NCI-H2227 (cell line): Measurements from ENCODE around the gene TKFC.
A peak's percentile ranks its signal among the peaks of the same experiment; 100 is the strongest.
"Not testable (repeated sequence)": the region's sequence is repeated elsewhere in the genome, so short reads cannot be mapped to it uniquely, and the experiment has no call there.

Experiments used
- DNase-seq: peaks from one replicate; lab custom pipeline; 2025; ENCODE audit not compliant: unreplicated experiment; lab: John Stamatoyannopoulos, UW

Gene TKFC

DNA sequence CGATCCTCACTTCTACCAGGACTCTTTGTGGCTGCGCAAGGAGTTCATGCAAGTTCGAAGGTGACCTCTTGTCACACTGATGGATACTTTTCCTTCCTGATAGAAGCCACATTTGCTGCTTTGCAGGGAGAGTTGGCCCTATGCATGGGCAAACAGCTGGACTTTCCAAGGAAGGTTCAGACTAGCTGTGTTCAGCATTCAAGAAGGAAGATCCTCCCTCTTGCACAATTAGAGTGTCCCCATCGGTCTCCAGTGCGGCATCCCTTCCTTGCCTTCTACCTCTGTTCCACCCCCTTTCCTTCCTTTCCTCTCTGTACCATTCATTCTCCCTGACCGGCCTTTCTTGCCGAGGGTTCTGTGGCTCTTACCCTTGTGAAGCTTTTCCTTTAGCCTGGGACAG lies 35.6 kb downstream of the TKFC start:
- no peak for DNase-seq

DNA sequence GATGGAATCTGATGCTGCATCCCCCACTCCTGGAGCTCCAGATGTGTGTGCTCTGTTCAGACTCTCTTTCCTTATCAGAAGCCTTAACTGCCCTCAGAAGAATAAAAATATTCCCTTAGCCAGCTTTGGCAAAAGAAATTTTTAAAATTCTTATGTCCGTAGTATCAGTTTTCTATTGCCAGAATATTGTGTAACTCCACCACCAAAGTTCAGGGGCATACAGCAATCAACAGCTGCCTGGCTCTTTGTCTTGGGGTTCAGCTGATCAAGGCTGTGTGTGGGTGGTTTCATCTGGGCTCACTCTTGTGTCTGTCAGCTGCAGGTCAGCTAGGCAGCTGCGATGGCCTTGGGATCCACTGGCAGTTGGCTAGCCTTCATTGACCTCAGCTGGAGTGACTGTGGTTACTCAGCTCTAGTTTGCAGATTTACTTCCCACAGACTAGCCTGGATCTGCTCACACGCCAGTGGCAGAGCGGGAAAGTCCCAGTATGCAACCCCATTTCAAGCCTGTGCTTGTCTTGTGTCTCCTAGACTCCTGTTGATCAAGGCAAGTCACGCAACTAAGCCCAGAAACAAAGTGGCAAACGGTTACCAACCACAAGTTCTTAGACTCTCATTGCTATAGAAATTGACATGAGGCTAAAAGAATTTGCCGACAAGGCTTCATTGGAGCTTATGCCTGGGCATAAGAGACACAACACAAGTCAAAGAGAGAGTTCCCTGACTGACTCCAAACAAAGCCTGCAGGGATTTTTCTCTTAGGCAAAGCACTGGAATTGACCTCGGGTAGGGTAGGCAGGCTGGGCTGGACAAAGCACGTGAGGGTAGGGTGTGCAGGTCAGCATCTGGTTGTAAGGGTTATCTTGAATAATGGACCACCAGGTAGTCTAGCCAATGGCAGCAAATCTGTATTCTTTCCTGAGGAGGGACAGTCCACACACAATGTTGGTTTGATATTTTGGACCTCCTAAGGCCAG lies 36.6 kb downstream of the TKFC start:
- DNase-seq: no peak

DNA sequence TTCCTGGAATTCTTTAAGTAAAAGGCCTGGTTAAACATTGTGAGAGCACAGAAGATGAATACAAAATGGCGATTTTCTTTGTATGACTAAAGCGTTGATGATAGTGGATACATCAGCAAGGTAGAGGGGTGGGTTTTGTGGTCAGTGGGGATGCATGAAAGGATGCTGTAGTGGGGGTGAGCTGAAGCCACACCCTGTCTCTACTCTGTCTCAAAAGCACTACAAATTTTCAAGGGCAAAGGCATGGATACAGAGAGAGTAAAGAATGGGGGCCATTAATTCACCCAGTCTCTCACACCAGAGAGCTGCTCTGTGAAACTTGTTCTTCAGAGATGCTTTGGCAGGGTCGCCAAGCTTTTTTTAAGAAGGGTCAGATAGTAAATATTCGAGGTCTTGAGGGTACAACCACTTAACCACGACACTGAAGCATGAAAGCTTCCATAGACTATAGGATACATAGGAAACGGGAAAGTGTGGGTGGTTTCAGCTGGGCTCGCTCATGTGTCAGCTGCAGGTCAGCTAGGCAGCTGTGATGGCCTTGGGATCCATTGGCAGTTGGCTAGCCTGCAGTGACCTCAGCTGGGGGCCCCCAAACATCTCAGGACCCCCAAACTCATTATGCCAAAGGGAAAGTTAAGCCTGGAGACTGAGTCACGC lies 37.4 kb downstream of the TKFC start:
- DNase-seq: no peak

DNA sequence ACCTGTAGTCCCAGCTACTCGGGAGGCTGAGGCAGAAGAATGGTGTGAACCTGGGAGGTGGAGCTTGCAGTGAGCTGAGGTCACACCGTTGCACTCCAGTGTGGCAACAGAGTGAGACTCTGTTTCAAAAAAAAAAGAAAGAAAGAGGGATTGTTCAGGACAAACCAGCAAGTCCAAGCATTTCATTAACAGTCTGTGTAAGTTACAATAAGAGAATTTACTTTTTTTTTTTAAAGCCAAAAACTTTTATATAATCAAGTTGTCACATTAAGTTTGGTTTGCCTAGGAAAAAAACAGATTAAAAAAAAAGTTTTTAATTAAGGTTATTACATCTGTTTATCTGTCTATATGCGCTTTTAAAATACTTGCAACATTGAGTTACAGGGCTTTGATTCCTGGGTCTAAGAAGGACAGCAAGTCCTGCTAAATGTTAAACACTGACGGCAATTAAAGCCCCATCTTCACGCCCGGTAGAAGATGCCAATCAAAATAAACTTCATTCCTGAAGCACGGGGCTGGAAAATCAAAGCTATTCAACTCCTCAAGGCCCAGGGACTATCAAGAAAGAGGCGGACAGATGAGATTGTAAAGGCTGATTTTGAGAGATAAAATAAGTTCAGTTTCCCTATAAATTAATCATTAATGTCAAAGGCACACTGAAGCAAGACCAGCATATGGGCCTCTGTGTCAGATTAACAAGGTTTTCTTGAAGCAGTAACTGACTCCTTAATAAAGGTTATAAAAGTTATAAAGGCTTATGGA lies 39.8 kb downstream of the TKFC start:
- DNase-seq: no peak

DNA sequence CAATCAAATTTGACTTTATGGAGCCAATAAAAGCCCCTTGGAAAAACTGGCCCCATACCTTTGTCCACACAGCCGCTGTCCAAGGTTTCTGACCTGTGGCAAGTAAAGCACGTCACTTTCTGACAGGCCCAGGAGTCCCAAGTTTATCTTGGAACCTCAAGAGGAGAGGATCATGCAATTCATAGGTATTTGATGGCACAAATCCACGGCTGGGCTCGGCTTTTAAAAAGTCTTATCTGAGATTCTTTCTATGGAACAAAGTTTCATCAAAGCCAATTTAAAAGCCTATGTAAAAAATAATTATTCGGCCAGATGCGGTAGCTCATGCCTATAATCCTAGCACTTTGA lies 42.7 kb downstream of the TKFC start:
- DNase-seq: no peak

DNA sequence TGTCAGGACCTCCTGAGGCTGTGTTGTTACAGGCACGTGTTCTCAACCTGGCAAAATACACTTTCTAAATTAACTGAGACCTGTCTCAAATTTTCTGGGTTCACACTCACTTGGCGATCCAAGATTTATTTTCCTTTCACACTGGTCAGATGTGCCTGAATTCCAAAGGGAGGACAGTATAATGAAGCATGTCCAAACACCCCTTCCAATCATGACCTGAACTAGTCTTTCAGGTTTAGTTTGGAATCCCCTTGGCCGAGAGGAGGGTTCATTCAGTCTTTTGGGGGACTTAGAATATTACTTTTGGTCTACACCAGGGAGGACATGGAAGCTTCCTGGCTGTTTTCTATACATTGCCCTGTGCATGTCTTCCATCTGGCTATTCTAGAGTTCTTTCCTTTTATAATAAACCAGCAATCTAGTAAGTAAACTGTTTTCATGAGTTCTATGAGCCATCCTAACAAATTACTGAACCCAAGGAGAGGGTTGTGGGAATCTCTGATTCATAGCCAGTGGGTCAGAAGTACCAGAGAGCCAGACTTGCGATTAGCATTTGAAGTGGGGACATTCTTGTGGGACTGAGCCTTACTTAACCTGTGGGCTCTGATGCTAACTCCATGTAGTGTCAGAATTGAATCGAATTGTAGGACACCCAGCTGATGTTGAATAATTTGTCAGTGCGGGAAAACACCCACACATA lies 44.6 kb downstream of the TKFC start:
- no peak for DNase-seq

DNA sequence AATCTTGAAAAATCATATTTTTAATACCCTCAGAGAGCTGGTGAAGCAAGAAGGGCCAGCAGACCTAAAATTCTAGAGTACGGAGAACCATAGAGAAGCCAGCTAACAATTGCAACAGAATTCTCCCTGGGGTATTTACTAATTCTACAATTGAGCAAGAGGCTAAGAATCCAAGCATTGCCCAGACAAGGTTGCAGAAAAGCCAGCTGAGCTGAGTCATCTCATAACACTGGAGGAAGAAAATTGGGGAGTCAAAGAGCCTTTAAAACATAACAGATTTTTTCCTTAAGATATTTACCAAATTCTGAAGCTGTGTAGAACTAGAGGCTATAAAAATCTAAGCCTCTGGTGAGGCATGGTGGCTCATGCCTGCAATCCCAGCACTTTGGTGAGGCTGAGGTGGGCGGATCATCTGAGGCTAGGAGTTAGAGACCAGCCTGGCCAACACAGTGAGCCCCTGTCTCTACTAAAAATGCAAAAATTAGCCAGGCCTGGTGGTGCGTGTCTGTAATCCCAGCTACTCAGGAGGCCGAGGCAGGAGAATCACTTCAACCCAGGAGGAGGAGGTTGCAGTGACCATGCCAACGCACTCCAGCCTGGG lies 45.8 kb downstream of the TKFC start:
- no peak for DNase-seq

DNA sequence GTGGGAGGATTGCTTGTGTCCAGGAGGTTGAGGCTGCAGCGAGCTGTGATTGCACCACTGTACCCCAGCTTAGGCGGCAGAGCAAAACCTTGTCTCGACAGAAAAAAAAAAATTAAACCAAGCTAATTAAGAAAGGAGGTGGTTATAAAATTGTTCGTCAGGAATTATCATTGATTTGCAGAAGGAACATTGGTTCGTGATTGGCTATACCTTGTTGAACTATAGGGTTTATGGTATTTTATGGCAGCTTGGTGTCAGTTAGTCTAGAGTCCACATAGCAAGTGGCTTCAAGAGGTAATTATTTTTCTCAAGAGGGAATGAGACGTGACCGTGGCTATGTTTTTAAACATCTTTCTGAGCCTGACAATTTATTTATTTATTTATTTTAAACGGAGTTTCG lies 47.9 kb downstream of the TKFC start:
- DNase-seq: no peak

DNA sequence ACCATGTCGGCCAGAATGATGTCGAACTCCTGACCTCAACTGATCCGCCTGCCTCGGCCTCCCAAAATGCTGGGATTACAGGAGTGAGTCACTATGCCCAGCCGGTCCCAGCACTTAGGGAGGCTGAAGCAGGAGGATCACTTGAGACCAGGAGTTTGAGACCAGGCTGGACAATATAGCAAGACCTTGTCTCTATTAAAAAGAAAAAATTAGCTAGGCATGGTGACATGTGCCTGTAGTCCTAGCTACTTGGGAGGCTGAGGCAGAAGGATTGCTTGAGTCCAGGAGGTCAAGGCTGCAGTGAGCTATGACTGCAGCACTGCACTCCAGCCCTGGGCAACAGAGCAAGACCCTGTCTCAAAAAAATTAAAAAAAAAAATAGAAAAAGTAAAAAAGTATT lies 50.8 kb downstream of the TKFC start:
- not testable (repeated sequence) for DNase-seq

DNA sequence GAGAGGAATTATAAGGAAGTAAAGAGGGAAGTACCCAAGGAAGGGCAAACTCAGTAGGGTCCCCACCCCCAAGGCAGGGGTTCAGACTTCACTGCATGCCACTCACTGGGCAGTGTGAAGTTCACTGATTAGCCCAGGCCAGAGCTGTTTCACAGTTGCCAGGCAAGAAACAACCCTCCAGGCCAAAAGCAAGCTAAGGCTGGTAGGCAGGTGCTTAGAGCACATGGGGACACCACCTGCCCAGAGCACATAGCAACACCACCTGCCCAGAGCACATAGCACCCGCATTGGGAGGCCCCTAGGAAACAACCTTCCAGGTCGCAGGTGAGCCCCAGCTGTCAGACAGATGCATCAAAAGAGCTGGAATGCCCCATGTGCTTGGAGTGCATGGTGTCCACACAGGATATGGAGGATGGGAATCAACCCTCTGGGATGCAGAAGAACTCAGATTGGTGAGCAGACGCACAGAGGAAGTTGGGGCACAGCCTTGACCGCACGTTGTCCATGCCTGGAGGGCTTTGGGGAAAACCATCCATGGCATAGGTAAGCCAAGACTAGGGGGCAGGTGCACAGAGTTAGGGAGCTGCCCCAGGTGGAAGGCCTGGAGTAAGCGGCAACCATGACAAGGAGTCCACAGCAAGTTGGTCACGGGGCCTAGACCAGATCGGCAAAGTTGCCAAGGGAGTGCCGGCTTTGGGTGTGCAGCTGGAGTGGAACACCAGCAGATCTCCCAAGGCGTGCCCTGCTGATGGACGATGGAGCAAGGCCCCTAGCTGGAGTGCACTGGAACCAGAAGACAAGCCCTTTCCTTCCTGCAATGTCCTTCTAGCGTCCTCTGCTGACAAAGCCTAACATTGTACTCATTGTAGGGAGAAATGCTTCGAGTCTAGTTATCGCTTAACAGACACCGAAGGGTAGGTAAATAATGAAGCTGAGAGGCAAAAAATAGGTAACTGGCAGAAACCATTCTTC lies 51.5 kb downstream of the TKFC start:
- no peak for DNase-seq

DNA sequence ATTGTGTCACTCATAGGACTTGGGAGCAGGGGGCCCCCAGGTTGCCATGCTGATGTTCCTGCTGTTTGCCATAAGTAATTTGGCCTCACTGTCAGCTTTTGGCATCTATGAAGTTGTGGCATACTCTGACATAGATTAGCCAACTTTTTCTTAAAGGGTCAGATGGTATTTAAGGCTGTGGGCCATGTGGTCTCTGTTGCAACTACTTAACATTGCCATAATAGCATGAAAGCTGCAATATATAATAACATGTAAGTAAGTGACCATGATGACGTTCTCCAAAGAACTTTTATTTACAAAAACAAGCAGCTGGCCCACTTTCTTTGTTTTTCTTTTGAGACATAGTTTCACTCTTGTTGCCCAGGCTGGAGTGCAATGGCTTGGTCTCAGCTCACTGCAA lies 57.1 kb downstream of the TKFC start:
- DNase-seq: no peak

DNA sequence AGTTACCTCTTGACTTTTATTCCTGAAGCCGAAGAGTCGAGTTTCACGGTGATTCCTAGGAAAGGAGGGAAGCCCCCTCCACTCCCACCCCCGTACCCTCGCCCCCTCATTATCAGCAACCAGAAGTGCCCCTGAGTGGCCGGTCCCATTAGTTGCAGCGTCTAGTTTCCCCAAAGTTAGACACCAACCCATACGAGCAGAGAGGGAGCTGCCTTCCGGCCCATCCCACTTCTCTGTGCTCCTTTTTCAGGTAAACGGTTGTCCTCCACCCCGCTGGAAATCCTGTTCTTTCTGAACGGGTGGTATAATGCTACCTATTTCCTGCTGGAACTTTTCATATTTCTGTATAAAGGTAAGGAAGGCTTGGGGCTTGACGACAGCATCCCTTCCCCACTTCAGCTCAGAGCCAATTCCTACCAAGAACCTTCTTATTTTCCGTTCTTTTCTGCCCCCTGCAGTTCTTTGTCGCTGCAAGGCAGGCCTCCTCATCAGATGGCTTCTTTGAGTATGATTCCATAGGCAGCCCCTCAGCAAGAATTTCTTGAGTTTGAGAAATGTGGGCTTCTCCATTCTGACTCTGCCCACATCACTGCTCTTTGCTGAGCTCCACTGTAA lies 60.1 kb downstream of the TKFC start:
- peak; percentile 39 for DNase-seq
